GM19463 (cell line): ENCODE measurements around the gene MMRN2.
"Not testable (repeated sequence)": the region's sequence is repeated elsewhere in the genome, so short reads cannot be mapped to it uniquely, and the experiment has no call there.

Experiments
- ATAC-seq: cut with Tn5 transposase; IDR thresholded peaks from one replicate; pipeline ENCODE4 v1.9.1; 2021; ENCODE audit warnings: mild to moderate bottlenecking, moderate library complexity; ENCODE audit not compliant: unreplicated experiment

MMRN2 gene, protein sequence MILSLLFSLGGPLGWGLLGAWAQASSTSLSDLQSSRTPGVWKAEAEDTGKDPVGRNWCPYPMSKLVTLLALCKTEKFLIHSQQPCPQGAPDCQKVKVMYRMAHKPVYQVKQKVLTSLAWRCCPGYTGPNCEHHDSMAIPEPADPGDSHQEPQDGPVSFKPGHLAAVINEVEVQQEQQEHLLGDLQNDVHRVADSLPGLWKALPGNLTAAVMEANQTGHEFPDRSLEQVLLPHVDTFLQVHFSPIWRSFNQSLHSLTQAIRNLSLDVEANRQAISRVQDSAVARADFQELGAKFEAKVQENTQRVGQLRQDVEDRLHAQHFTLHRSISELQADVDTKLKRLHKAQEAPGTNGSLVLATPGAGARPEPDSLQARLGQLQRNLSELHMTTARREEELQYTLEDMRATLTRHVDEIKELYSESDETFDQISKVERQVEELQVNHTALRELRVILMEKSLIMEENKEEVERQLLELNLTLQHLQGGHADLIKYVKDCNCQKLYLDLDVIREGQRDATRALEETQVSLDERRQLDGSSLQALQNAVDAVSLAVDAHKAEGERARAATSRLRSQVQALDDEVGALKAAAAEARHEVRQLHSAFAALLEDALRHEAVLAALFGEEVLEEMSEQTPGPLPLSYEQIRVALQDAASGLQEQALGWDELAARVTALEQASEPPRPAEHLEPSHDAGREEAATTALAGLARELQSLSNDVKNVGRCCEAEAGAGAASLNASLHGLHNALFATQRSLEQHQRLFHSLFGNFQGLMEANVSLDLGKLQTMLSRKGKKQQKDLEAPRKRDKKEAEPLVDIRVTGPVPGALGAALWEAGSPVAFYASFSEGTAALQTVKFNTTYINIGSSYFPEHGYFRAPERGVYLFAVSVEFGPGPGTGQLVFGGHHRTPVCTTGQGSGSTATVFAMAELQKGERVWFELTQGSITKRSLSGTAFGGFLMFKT

DNA sequence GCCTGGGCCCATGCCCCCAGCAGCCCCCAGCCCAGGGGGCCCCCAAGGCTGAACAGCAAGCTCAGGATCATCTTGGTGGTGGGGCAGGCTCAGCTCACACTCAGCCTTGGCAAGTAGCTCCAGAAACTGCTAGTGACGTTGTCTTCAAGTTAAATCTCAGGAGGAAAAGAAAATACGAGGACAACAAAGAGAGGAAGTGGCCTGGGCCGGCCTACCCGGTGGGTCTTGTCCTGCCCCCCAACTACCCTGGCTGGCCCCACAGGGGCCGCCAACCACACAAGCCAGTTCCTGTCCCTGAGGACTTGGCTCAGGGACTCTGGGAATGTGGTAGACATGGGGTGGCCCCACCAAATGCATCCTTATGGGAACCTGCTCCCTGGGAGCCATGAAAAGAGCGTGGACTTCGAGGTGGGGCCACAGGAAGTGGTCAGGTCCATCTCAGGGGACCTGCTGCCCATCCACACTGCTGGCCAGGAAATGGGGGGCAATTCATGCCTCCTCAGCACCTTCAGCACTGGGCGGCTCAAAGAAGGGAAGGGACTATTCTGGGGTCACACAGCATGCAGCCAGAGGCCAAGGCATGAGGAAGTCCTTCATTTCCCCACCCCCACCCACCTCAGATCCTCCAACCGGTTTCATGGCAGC lies at the start of gene MMRN2:
TSS of gene MMRN2 (minus strand) at position 145 of the 645 bp plus-strand sequence. CDS start at position 71, 74 bp downstream.
- ATAC-seq = no peak

DNA sequence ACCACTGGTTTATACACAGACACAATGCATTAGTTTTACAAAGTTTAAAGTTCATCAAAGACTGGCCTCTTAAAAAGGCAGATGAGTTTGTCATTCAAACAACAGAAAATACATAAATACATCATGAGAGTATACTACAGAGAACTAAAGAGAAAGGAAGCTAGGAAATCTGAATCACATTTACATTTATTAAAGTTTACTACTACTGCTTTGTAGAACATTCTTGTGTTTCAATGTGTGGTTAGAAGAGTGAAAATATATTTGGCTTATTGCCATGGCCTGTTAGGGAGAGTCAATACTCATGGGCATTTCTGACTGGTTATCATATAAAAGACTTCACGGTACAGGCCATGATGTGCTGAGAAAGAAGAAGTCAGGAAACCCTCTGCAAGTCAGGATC lies 49.7 kb upstream of the MMRN2 start:
- not testable (repeated sequence) for ATAC-seq

DNA sequence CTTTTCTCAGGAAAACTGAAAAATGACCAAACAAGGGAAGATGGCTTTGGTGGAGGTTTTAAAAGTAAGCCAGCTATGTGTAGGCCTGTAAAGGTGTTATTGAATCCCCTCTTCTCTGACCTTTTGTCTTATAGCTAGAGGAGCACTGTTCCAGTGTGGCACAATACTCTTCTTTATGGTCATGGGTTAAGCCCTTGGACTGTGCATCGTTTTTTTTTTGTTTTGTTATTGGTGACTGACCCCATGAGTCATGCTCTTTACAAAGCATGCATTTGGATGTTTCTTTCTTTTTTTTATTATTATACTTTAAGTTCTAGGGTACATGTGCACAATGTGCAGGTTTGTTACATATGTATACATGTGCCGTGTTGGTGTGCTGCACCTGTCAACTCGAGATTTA lies 43.1 kb upstream of the MMRN2 start:
- ATAC-seq = no peak

DNA sequence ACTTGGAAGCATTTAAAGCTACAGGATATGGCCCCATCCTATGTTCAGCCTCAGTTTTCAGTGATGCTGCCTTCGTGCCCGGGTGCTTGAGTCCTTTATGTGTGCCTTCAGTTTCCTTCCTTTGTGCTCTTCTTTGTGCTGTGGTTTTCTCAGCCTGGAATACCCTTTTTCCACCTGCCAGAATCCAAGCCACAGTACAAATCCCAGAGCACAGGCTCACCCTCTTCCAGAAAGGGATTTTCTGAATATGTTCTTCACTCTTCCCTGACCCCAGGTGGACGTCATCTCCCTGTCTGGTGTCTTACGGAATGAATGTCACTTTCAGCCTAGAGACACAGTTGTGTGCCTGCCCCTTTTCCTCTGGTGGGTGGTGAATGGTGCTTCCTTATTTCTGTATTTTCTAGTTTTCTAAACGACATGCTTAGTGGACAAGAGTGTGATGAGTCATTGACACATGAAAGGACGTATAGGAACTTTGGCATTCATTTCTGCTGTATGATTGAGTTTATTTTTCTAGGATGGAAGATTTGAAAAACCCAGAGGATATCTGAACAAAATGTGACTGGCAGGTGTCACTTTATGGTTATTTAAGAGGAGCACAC lies 42.5 kb upstream of the MMRN2 start:
- not testable (repeated sequence) for ATAC-seq

DNA sequence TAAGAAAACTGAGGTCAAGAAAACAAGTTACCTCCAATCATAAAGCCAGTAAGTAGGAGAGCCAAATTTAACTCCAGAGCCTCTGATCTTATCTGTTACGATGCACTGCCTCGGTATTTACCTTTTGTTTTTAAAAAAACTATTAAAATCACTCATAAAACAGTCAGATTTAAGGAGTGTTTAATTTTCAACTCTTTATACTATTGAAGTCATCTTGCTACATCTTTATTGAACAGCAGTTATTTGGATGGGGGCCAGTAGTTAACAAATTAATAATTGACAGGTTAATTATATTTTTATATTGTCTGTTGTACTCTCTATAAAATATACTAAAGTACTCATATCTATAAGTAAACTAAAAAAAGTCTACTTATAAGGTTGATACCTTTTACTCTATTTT lies 35.5 kb upstream of the MMRN2 start:
- no peak for ATAC-seq

DNA sequence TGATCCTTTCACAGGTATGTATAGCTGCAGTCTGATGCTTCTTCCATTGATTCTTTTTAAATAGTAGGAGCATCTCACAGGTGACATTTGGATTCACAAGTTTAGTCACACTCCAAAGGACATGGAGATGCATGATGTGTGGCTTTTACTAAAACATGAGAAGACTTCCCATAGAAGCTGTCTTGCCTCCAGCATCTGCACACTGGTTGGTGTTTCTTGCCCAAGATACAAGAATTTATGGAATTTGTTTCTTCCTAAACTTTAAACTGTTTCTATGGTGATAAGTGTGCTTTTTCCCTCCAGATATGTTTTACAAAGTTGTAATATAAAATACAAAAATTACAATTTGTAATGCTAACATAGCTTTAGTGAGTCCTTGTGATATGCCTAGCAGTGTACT lies 35.0 kb upstream of the MMRN2 start:
- ATAC-seq = no peak

DNA sequence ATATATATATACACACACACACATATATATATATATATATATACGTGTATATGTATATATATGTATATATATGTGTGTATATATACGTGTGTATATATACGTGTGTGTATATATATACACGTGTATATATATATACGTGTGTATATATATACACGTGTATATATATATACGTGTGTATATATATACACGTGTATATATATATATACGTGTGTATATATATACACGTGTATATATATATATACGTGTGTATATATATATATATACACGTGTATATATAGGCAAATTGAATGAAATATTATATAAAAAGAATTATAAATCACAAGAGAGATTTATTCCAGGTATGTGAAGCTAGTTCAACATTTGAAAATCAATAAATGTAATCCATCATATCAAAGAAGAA lies 33.9 kb upstream of the MMRN2 start:
- ATAC-seq = not testable (repeated sequence)

DNA sequence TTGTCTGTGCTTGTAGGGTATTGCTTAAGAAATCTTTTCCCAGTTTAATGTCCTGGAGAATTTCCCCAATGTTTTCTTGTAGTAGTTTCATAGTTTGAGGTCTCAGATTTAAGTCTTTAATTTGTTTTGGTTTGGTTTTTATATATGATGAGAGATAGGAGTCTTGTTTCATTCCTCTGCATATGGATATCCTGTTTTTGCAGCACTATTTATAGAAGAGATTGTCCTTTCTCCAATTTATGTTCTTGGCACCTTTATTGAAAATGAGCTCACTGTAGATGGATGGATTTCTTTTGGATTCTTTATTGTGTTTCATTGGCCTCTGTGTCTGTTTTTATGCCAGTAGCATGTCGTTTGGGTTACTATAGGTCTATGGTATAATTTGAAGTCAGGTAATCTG lies 31.1 kb upstream of the MMRN2 start:
- no peak for ATAC-seq

DNA sequence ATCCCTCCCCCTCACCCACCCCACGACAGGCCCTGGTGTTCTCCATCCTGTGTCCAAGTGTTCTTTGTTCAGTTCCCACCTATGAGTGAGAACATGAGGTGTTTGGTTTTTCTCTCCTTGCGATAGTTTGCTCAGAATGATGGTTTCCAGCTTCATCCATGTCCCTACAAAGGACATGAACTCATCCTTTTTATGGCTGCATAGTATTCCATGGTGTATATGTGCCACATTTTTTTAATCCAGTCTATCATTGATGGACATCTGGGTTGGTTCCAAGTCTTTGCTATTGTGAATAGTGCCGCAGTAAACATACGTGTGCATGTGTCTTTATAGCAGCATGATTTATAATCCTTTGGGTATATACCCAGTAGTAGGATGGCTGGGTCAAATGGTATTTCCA lies 27.1 kb upstream of the MMRN2 start:
- not testable (repeated sequence) for ATAC-seq

DNA sequence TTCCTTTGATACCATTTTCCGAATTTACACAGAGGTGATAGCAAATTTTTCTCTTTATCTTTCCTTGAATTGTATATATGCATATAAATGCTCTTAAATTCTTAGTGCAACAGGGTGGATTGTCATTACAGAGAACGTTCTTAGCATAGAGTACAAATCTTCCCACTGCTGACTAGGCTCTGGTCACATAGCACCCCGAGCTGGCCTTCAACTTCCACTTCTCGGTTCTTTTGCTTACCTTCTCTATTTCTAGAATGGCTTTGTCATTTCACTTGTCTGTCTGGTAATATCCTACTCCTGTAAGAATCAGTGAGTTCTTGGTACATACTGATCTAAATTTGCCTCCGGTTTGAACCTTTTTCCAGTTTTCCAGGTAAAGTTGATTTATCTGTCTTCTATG lies 24.3 kb upstream of the MMRN2 start:
- ATAC-seq = no peak

DNA sequence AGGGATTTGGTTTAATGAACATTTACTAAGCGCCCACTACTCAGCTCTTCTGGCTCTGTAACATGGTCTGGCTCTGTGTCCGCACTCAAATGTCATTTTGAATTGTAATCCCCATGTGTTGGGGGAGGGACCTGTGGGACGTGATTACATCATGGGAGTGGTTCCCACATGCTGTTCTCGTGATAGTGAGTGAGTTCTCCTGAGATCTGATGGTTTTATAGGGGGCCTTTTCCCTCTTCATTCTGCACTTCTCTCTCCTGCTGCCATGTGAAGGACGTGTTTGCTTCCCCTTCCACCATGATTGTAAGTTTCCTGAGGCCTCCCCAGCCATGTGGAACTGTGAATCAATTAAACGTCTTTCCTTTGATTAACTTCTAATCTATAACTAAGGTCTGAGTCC lies 23.6 kb upstream of the MMRN2 start:
- ATAC-seq = not testable (repeated sequence)

DNA sequence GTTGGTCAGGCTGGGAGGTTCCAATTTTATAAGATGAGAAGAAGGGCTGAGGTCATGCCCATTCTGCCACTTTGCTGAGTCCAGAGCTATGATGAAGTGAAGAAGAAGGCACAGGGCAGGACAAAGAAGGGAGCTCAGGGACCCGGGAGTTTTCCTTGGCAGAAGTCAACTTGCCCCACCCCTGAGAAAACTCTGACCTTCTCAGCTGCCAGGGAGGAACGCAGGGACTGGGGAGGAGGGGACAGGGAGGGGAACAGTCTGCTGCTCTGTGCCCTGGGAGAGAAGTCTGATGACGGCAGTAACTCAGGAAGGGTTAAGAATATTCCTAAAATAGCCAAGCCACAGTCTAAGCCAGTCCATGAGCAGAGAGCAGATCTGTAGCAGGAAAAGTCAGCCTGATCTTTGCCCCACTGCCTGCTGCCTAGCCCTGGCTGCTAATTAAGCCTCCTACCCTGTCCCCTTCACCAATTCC lies 22.6 kb upstream of the MMRN2 start:
- no peak for ATAC-seq

DNA sequence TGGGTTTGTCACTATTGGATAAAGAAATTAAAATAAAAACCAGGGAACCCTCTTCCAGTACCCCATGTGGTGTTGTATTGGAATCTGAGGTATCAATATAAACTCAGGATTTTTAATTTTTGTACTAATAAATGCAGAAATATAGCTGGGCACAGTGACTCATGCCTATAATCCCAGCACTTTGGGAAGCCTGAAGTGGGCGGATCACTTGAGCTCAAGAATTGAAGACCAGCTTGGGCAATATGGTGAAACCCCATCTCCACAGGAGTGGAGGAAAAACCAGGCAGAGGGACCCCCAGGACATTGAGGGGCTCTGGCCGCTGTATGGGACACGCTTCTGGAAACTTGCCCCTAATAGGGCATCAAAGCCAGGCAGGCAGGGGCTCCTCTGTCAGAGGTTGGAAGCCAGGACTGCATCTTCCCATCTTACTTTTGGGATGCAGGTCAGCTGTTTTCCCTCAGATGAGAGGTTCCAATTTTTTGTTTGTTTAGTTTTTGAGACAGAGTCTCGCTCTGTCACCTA lies 21.9 kb upstream of the MMRN2 start:
- no peak for ATAC-seq

DNA sequence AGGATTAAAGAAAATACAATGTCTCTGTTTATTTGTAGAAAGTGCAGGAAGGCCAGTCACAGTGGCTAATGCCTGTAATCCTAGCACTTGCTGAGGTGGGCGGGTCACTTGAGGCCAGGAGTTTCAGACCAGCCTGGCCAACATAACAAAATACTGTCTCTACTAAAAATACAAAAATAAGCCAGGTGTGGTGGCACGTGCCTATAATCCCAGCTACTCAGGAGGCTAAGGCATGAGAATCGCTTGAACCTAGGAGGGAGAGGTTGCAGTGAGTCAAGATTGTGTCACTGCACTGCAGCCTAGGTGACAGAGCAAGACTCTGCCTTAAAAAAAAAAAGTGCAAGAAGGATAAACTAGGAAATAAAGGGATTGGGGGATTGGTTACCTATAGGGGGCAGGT lies 21.0 kb upstream of the MMRN2 start:
- not testable (repeated sequence) for ATAC-seq

DNA sequence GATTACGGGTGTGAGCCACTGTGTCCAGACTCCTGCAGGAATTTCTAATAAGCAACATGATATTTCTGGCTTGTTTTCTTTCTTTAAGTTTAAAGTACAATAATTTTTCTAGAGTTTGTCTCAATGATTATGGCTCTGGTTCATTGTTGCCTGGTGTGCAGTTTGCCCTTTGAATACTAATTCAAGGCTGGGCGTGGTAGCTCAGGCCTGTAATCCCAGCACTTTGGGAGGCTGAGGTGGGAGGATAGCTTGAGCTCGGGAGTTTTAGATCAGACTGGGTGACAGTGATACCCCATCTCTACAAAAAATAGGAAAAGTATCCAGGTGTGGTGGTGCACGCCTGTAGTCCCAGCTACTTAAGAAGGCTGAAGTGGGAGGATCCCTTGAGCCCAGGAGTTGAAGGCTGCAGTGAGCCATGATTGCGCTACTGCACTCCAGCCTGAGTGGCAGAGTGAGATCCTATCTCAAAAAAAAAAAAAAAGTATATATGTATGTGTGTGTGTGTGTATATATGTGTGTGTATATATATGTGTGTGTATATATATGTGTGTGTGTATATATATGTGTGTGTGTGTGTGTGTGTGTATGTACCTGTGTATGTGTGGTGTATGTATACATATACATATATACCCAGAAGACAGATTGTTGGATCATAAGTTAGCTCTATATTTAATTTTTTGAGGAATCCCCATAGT lies 19.1 kb upstream of the MMRN2 start:
- ATAC-seq = no peak

DNA sequence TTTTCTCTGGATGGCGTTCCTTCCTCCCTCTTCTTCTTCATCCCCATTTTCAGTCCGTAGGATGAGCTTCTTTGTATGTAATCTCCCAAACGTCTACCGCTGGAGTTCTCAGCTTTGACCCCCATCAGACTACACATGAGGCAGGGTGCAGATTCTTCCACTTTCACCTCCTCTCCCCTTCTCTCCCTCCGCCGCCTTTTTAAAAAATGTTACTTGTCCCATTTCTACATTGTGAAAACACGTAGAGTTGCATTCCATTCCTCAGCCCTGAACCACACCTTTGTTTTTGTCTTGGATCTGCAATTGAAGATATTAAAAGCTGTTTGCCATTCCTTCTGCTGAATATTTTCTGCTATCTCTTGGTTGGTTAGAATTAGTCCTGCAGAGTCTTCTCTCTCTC lies 17.1 kb upstream of the MMRN2 start:
- no peak for ATAC-seq

DNA sequence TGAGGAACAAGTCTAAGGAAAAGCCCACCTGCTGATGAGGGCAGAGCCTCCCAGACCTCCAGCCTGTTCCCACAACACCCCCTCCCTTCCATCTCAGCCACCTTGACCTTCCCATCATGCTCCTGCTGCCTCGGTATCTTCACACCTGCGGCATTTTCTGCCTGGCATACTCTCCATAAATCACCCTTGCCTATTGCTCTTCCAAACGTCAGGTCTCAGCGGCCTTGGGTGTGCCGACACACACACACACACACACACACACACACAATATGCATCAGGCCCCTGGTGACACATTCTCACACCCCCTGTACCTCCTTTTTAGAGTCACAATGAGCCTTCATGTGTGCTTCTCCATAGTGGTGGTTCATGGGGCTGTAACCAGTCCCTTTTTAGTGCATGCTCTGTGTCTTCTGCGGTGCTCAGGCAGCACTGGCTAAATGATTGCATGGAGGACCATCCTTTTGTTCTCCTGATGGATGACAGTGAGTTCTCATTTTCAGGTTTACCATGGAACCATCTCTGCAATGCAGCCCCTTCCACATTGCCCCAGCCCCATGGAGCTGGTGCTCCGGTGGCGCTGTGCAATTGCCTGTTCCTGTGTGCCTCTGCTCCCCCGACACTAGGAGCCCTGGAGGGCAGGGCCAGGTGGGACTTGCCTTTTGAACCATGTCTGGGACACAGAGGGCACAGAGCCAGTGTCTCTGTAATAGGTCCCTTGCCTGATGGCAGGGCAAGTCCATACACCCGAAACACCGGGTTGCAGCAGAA lies 15.4 kb upstream of the MMRN2 start:
- no peak for ATAC-seq

DNA sequence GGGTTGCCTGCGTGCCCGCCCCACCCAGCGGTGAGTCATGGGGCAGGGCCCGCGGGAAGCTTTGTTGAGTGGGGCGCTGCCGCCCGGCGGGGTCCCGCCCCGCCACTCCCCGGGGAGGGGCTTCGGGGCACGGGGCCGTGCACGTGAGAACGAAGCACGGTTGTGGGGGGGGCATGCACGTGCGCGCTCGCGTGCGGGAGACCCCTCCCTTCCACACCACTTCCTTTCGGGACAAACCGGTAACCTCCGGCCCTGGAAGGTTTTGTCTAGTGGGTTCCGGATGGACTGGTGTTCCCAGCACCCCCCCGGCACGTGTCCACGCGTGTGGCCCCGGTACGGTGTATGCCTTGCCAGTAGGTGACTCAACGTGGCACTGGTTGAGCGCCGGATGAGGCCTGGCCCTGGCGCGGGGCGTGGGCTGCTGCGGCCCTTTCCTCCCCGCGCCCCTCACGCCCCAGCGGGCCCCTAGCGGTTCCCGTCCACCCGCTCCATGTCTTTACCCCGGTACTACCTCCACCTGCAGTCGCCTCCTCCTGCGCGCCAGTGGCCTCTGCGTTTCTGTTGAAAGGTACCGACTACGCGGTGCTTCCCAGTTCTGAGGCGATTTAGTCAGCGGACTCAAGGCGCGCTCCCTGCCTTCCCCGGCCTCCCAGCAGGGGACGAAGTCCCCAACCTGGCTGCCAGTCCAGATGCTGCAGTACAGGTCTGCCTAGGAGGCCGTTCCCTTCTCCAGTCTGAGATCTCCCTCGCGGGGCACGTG lies 14.0 kb upstream of the MMRN2 start:
- peak; percentile 69 for ATAC-seq

DNA sequence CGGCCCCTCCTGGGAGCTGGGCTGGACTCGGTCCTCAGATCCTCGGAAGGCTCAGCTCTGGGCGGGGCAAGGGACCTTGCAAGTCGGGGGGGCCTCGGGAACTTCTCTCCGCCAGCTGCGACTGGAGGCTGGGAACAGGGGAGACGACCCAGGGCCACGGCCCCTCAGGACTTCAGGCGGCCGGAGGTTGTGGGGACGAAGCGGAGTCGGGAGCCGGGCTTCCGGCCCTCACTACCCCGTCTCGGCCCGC lies 13.5 kb upstream of the MMRN2 start:
- no peak for ATAC-seq
